Measurements from ENCODE around the gene BAX. TPM values are rescaled to one million over a fixed set of nuclear protein-coding genes. Genes with fewer than 3 reads are reported as not detected.

The BAX gene
- total RNA-seq (2021) (103 and 112 TPM in 2 replicates), Bru-seq, nascent RNA (percentile 66 among the genes with signal in this experiment), BruChase-seq, experiment 1, labeled RNA remaining after a 2-hour chase (percentile 72 among the genes with signal in this experiment), BruChase-seq, experiment 2, labeled RNA remaining after a 6-hour chase (percentile 86 among the genes with signal in this experiment)
- long read RNA-seq, transcript BAX-202 (6 exons, 793 nt): major isoform, 19 of 44 reads
- long read RNA-seq, partial matches to known transcripts: 7 of 44 reads
- long read RNA-seq, other reads (novel, unspliced or antisense): 12 of 44 reads

GRCh38 chr19:48954595-48955307, at the start of gene BAX:
BAX (plus strand) TSS chr19:48954875; CDS start chr19:48954929, 54 bp downstream.
- CTCF ChIA-PET: no interaction called here
- peak within 1 kb of the TSS; percentile 83 for H3K27ac ChIP-seq (ENCODE audit: low read depth, low read length, poor library complexity, severe bottlenecking)

GRCh38 chr19:48905664-48906063, 49.0 kb upstream of the BAX start:
- H3K27ac ChIP-seq (ENCODE audit: low read depth, low read length, poor library complexity, severe bottlenecking): no peak overlapping the region
- H3K4me1 ChIP-seq (ENCODE audit: insufficient read depth, low read length, poor library complexity, severe bottlenecking): peaks cover 3% of the 10 kb centered on the region
- no peak for DNase-seq (ENCODE audit: low spot score)
- no TSS peak for BruUV-seq (replicated peaks)
- no peaks in the 10 kb centered on the region for H3K27me3 ChIP-seq (replicated peaks; ENCODE audit: insufficient read depth, low read depth, low read length, poor library complexity)
- intact Hi-C loops (cut with micrococcal nuclease; ENCODE audit: unreplicated experiment): no loop called here
- peaks cover 4% of the 10 kb centered on the region for H3K36me3 ChIP-seq (ENCODE audit: insufficient read depth, low read length, poor library complexity, severe bottlenecking)
- H3K9me3 ChIP-seq (ENCODE audit: low read depth, low read length, poor library complexity, severe bottlenecking): no peaks in the 10 kb centered on the region
- H3K4me3 ChIP-seq (ENCODE audit: low read depth, low read length, poor library complexity, severe bottlenecking): no peak overlapping the region
- ChIA-PET CTCF (no interaction called here), POLR2A (ENCODE audit: low non-redundant PET) (no interaction called here)
- no peak for TF ChIP-seq CTCF (conservative IDR thresholded peaks at IDR 0.05; ENCODE audit: low read depth, low read length)
- no peak for TF ChIP-seq EZH2 (IDR thresholded peaks at IDR 0.05; ENCODE audit: borderline replicate concordance, low read depth, low read length, poor library complexity, severe bottlenecking)

More at GRCh38 chr19:48954595-48955307, at the start of gene BAX:
- peak; percentile 98 for DNase-seq (ENCODE audit: low spot score)
- peaks cover 10% of the 10 kb centered on the region for H3K4me1 ChIP-seq (ENCODE audit: insufficient read depth, low read length, poor library complexity, severe bottlenecking)
- no peaks in the 10 kb centered on the region for H3K27me3 ChIP-seq (replicated peaks; ENCODE audit: insufficient read depth, low read depth, low read length, poor library complexity)
- H3K36me3 ChIP-seq (ENCODE audit: insufficient read depth, low read length, poor library complexity, severe bottlenecking): no peaks in the 10 kb centered on the region
- intact Hi-C loops (cut with micrococcal nuclease; ENCODE audit: unreplicated experiment): no loop called here
- BruUV-seq (replicated peaks): no TSS peak
- TF ChIP-seq EZH2 (IDR thresholded peaks at IDR 0.05; ENCODE audit: borderline replicate concordance, low read depth, low read length, poor library complexity, severe bottlenecking) (no peak), CTCF (conservative IDR thresholded peaks at IDR 0.05; ENCODE audit: low read depth, low read length) (no peak)
- H3K4me3 ChIP-seq (ENCODE audit: low read depth, low read length, poor library complexity, severe bottlenecking): peak within 1 kb of the TSS; percentile 81
- H3K9me3 ChIP-seq (ENCODE audit: low read depth, low read length, poor library complexity, severe bottlenecking): no peaks in the 10 kb centered on the region
- POLR2A ChIA-PET (ENCODE audit: low non-redundant PET): interaction anchor here (0.6 to 0.7 kb wide), 2 partner anchors 9 to 37 kb away, joined by 3 read pairs; no protein-coding TSS in a partner anchor

- intact Hi-C loops (cut with micrococcal nuclease; ENCODE audit: unreplicated experiment): no loop called here
- ChIA-PET CTCF (no interaction called here), POLR2A (ENCODE audit: low non-redundant PET) (no interaction called here)
- DNase-seq (ENCODE audit: low spot score): no peak
- H3K4me1 ChIP-seq (ENCODE audit: insufficient read depth, low read length, poor library complexity, severe bottlenecking): peaks cover 2% of the 10 kb centered on the region
- H3K27ac ChIP-seq (ENCODE audit: low read depth, low read length, poor library complexity, severe bottlenecking): no peak overlapping the region
- TF ChIP-seq EZH2 (IDR thresholded peaks at IDR 0.05; ENCODE audit: borderline replicate concordance, low read depth, low read length, poor library complexity, severe bottlenecking) (no peak), CTCF (conservative IDR thresholded peaks at IDR 0.05; ENCODE audit: low read depth, low read length) (no peak)
- H3K36me3 ChIP-seq (ENCODE audit: insufficient read depth, low read length, poor library complexity, severe bottlenecking): peaks cover 5% of the 10 kb centered on the region
- H3K27me3 ChIP-seq (replicated peaks; ENCODE audit: insufficient read depth, low read depth, low read length, poor library complexity): no peaks in the 10 kb centered on the region
- H3K4me3 ChIP-seq (ENCODE audit: low read depth, low read length, poor library complexity, severe bottlenecking): no peak overlapping the region
- H3K9me3 ChIP-seq (ENCODE audit: low read depth, low read length, poor library complexity, severe bottlenecking): no peaks in the 10 kb centered on the region
- no TSS peak for BruUV-seq (replicated peaks)
These were observed 48.4 kb upstream of the BAX start for GRCh38 chr19:48906324-48906723.

Data from A673 (cell line).